SH-SY5Y (cell line): ENCODE measurements around the gene SNAP29.

Experiments used
- GATA2 ChIP-seq: IDR thresholded peaks from 2 replicates; pipeline ENCODE4 v1.6.1; 2011; ENCODE audit warnings: mild to moderate bottlenecking, low read depth, low read length
- GATA3 ChIP-seq: IDR thresholded peaks from 2 replicates; pipeline ENCODE4 v1.6.1; 2011; ENCODE audit warnings: low read depth, mild to moderate bottlenecking, low read length, moderate library complexity

GRCh38 chr22:20933910-20934309, 75.1 kb downstream of the SNAP29 start:
- no peak for TF ChIP-seq GATA2
- TF ChIP-seq GATA3, result no peak
